Suprapubic skin (tissue), 4 donors: Measurements from ENCODE around the gene SPDYE6. TPM values are rescaled to one million over a fixed set of nuclear protein-coding genes. Genes with fewer than 3 reads are reported as not detected.
"Not testable (repeated sequence)": the region's sequence is repeated elsewhere in the genome, so short reads cannot be mapped to it uniquely, and the experiment has no call there.

ENCODE experiments used
- DNase-seq, 2 donors: peaks; one replicate each; pipeline ENCODE4 v3.0.0-alpha.2; 2019; ENCODE audit warnings: low spot score in 2 of 2
- H3K27ac ChIP-seq: fragments of 200-600 bp; sonication (generic); one replicate; pipeline ENCODE4 v1.5.1; 2019
- H3K27me3 ChIP-seq: fragments of 200-600 bp; sonication (generic); one replicate; pipeline ENCODE4 v1.5.1; 2019
- H3K36me3 ChIP-seq: fragments of 200-600 bp; sonication (generic); one replicate; pipeline ENCODE4 v1.5.1; 2019
- H3K4me1 ChIP-seq: fragments of 200-600 bp; sonication (generic); one replicate; pipeline ENCODE4 v1.5.1; 2019
- H3K4me3 ChIP-seq: fragments of 200-600 bp; sonication (generic); one replicate; pipeline ENCODE4 v1.5.1; 2019; ENCODE audit warnings: mild to moderate bottlenecking
- H3K9me3 ChIP-seq: fragments of 200-600 bp; sonication (generic); one replicate; pipeline ENCODE4 v1.5.1; 2019
- CTCF ChIP-seq, 2 donors: fragments of 200-600 bp in 1 of 2; fragments of 450-650 bp in 1 of 2; sonication (generic) in 1 of 2; IDR thresholded peaks; one replicate each; pipeline ENCODE4 v1.5.1; 2016 to 2019; ENCODE audit warnings: antibody characterized with exemption in 2 of 2, mild to moderate bottlenecking in 1 of 2, moderate library complexity in 1 of 2
- EP300 ChIP-seq: sonication (generic); formaldehyde crosslinking; IDR thresholded peaks from one replicate; pipeline ENCODE4 v1.6.1; 2017; ENCODE audit warnings: antibody characterized with exemption
- POLR2A ChIP-seq, 2 donors: fragments of 450-650 bp; IDR thresholded peaks; one replicate each; pipeline ENCODE4 v1.6.1; 2017; ENCODE audit warnings: antibody characterized with exemption in 2 of 2, mild to moderate bottlenecking in 2 of 2, moderate library complexity in 2 of 2
- POLR2AphosphoS5 ChIP-seq, 3 donors: sonication (generic); formaldehyde crosslinking; IDR thresholded peaks; one replicate each; pipeline ENCODE4 v1.6.1; 2017; ENCODE audit warnings: antibody characterized with exemption in 3 of 3
- WGBS: methylation state at CpG from one replicate; pipeline ENCODE4 v1.1.5; 2018; 5-methylcytosine and 5-hydroxymethylcytosine counted together
- total RNA-seq, 4 donors: library from RNA; depleted of rRNA; stranded (reverse); fragments of >200 nt; gene quantifications; one replicate each; pipeline ENCODE4 v1.1.0, GENCODE V29; 2016

SPDYE6 gene
- total RNA-seq, result not detected

- not testable (repeated sequence) for DNase-seq, H3K4me1 ChIP-seq, H3K27ac ChIP-seq, H3K27me3 ChIP-seq, H3K9me3 ChIP-seq, H3K36me3 ChIP-seq, H3K4me3 ChIP-seq
- no CpG with 5 or more reads among the region's 6 CpGs for WGBS
These were observed at the start of gene SPDYE6 for GRCh38 chr7:102356344-102356743. Gene SPDYE6 (minus strand): TSS chr7:102356444. CDS start chr7:102356023, 421 bp downstream.

GRCh38 chr7:102404862-102405188 lies 48.6 kb upstream of the SPDYE6 start:
- H3K9me3 ChIP-seq, H3K27ac ChIP-seq, H3K4me1 ChIP-seq, H3K4me3 ChIP-seq, DNase-seq, H3K27me3 ChIP-seq: not testable (repeated sequence)
- H3K36me3 ChIP-seq, result peaks cover 91% of the 10 kb centered on the region
- WGBS, result 96% methylated on average over 5 of the region's 5 CpGs

- no peaks in the 10 kb centered on the region for H3K4me1 ChIP-seq
- 79% methylated on average over 15 of the region's 15 CpGs for WGBS
- DNase-seq, result no peak
- H3K4me3 ChIP-seq, result no peak overlapping the region
- no peak overlapping the region for H3K27ac ChIP-seq
- no peaks in the 10 kb centered on the region for H3K9me3 ChIP-seq
- H3K27me3 ChIP-seq, result no peaks in the 10 kb centered on the region
- peaks cover 89% of the 10 kb centered on the region for H3K36me3 ChIP-seq
- TF ChIP-seq CTCF (IDR thresholded peaks at IDR 0.05) (peak; percentile 49 to 62), POLR2AphosphoS5 (IDR thresholded peaks at IDR 0.05) (no peak)
These were observed 48.0 kb upstream of the SPDYE6 start for GRCh38 chr7:102404005-102404861.

GRCh38 chr7:102403563-102403962 lies 47.3 kb upstream of the SPDYE6 start:
- H3K4me1 ChIP-seq, result no peaks in the 10 kb centered on the region
- no peak for DNase-seq
- H3K4me3 ChIP-seq, result no peak overlapping the region
- H3K27me3 ChIP-seq, result no peaks in the 10 kb centered on the region
- no peak overlapping the region for H3K27ac ChIP-seq
- H3K9me3 ChIP-seq, result no peaks in the 10 kb centered on the region
- WGBS, result 91% methylated on average over 3 of the region's 3 CpGs
- TF ChIP-seq EP300, result no peak
- no peak for TF ChIP-seq POLR2AphosphoS5 (IDR thresholded peaks at IDR 0.05)
- TF ChIP-seq CTCF (IDR thresholded peaks at IDR 0.05), result no peak
- TF ChIP-seq POLR2A (IDR thresholded peaks at IDR 0.05), result no peak
- peaks cover 89% of the 10 kb centered on the region for H3K36me3 ChIP-seq

- no peak for DNase-seq
- TF ChIP-seq CTCF (IDR thresholded peaks at IDR 0.05), result no peak
- no peak for TF ChIP-seq EP300
- TF ChIP-seq POLR2AphosphoS5 (IDR thresholded peaks at IDR 0.05), result no peak
- no peak for TF ChIP-seq POLR2A (IDR thresholded peaks at IDR 0.05)
- H3K9me3 ChIP-seq, result no peaks in the 10 kb centered on the region
- H3K4me3 ChIP-seq, result no peak overlapping the region
- no peak overlapping the region for H3K27ac ChIP-seq
- peaks cover 63% of the 10 kb centered on the region for H3K36me3 ChIP-seq
- H3K4me1 ChIP-seq, result peaks cover 14% of the 10 kb centered on the region
- H3K27me3 ChIP-seq, result no peaks in the 10 kb centered on the region
- WGBS, result 90% methylated on average over 5 of the region's 5 CpGs
These were observed 44.1 kb upstream of the SPDYE6 start for GRCh38 chr7:102400360-102400759.

- H3K36me3 ChIP-seq, result peaks cover 46% of the 10 kb centered on the region
- peaks cover 15% of the 10 kb centered on the region for H3K4me1 ChIP-seq
- H3K27me3 ChIP-seq, result no peaks in the 10 kb centered on the region
- H3K9me3 ChIP-seq, result no peaks in the 10 kb centered on the region
- no peak overlapping the region for H3K4me3 ChIP-seq
- no peak for DNase-seq
- TF ChIP-seq EP300, result no peak
- no peak for TF ChIP-seq POLR2A (IDR thresholded peaks at IDR 0.05)
- TF ChIP-seq CTCF (IDR thresholded peaks at IDR 0.05), result no peak
- TF ChIP-seq POLR2AphosphoS5 (IDR thresholded peaks at IDR 0.05), result no peak
- WGBS, result 95% methylated on average over 8 of the region's 8 CpGs
- no peak overlapping the region for H3K27ac ChIP-seq
These were observed 42.3 kb upstream of the SPDYE6 start for GRCh38 chr7:102398543-102398942.
